NCI-H2107 treated with DMSO at 0.1 percent for 48 hours (cell line): ENCODE measurements around the gene EIF4B.

Experiments
- DNase-seq: peaks from one replicate; lab custom pipeline; 2025; ENCODE audit not compliant: unreplicated experiment; lab: John Stamatoyannopoulos, UW

Gene EIF4B

GRCh38 chr12:53057816-53058500 lies 51.7 kb downstream of the EIF4B start:
- DNase-seq = no peak

- DNase-seq = no peak
These were observed 52.6 kb downstream of the EIF4B start for GRCh38 chr12:53058674-53059433.

GRCh38 chr12:53059434-53060063 lies 53.3 kb downstream of the EIF4B start:
- DNase-seq = no peak

- DNase-seq = no peak
These were observed 53.9 kb downstream of the EIF4B start for GRCh38 chr12:53060064-53060720.

- peak; percentile 29 for DNase-seq
These were observed 54.5 kb downstream of the EIF4B start for GRCh38 chr12:53060721-53061276.

GRCh38 chr12:53061404-53062010 lies 55.3 kb downstream of the EIF4B start:
- DNase-seq = peak; percentile 76

- no peak for DNase-seq
These were observed 56.0 kb downstream of the EIF4B start for GRCh38 chr12:53062011-53062961.

GRCh38 chr12:53062977-53063707 lies 56.9 kb downstream of the EIF4B start:
- DNase-seq = no peak

- peak; percentile 17 for DNase-seq
These were observed 57.7 kb downstream of the EIF4B start for GRCh38 chr12:53063708-53064612.

- no peak for DNase-seq
These were observed 58.6 kb downstream of the EIF4B start for GRCh38 chr12:53064613-53065436.

GRCh38 chr12:53065470-53065869 lies 59.2 kb downstream of the EIF4B start:
- no peak for DNase-seq

- DNase-seq = peak; percentile 50
These were observed 60.0 kb downstream of the EIF4B start for GRCh38 chr12:53065975-53066931.

GRCh38 chr12:53067074-53067992 lies 61.1 kb downstream of the EIF4B start:
- no peak for DNase-seq

GRCh38 chr12:53067993-53068770 lies 61.9 kb downstream of the EIF4B start:
- no peak for DNase-seq
